ENCODE results near the gene MMP20.

GRCh38 chr11:102669664-102670063 is 44.5 kb upstream of the MMP20 start:
- TF ChIP-seq CTCF (IDR thresholded peaks at IDR 0.05) (no peak), TEAD4 (IDR thresholded peaks at IDR 0.05; ENCODE audit: borderline replicate concordance, insufficient read depth) (no peak), MAX (IDR thresholded peaks at IDR 0.05; ENCODE audit: low read depth) (no peak), FOXM1 (IDR thresholded peaks at IDR 0.05; ENCODE audit: low read depth) (no peak), EZH2phosphoT487 (IDR thresholded peaks at IDR 0.05; ENCODE audit: borderline replicate concordance, low read depth) (no peak)

Measured in SK-N-SH (cell line).